ENCODE data around the gene FHOD3. TPM values are rescaled to one million over a fixed set of nuclear protein-coding genes. Genes with fewer than 3 reads are reported as not detected.
A peak's percentile ranks its signal among the peaks of the same experiment; 100 is the strongest.

Gene FHOD3
- total and polyA plus RNA-seq, 7 experiments from 2014 or later: not detected

GRCh38 chr18:36770315-36770946 is 472.9 kb downstream of the FHOD3 start:
- ATAC-seq (no peak), DNase-seq (no peak)
- H3K27me3 ChIP-seq (ENCODE audit: control insufficient read depth in 2 of 2, insufficient read depth in 2 of 2, low read length in 2 of 2): no peaks in the 10 kb centered on the region
- Mint-ChIP-seq H3K4me3 (no peak overlapping the region), H3K36me3 (peaks cover 0 to 3% (median 0%) of the 10 kb centered on the region in 5 donors), H3K9me3 (peaks cover 0 to 1% (median 0%) of the 10 kb centered on the region in 11 donors), H3K4me1 (peaks cover 0 to 19% (median 8%) of the 10 kb centered on the region in 7 donors), H3K27ac (no peak overlapping the region), H3K27me3 (peaks cover 0 to 12% (median 5%) of the 10 kb centered on the region in 5 donors)
- ChIA-PET CTCF (no interaction called here), POLR2A (no interaction called here)
- intact Hi-C loops (cut with micrococcal nuclease): loop anchor here in 1 of 2 donors (2.0 kb wide), 1 partner anchor 38 kb away; no protein-coding TSS in a partner anchor
- no peak overlapping the region for H3K27ac ChIP-seq (ENCODE audit: low read depth, low read length)
- H3K9me3 ChIP-seq (ENCODE audit: control insufficient read depth in 2 of 3, low read length in 3 of 3): no peaks in the 10 kb centered on the region
- no peaks in the 10 kb centered on the region for H3K36me3 ChIP-seq (ENCODE audit: control insufficient read depth in 2 of 3, insufficient read depth in 3 of 3, low read length in 3 of 3)
- no peak overlapping the region for H3K4me3 ChIP-seq (ENCODE audit: low read length)
- H3K4me1 ChIP-seq (ENCODE audit: control insufficient read depth in 2 of 2, insufficient read depth in 2 of 2, low read length in 2 of 2): no peaks in the 10 kb centered on the region

- intact Hi-C loops (cut with micrococcal nuclease): loop anchor here in 1 of 2 donors (2.0 kb wide), 1 partner anchor 38 kb away; no protein-coding TSS in a partner anchor
- Histone ChIP-seq H3K4me3 (ENCODE audit: low read length) (no peak overlapping the region), H3K4me1 (ENCODE audit: control insufficient read depth in 2 of 2, insufficient read depth in 2 of 2, low read length in 2 of 2) (no peaks in the 10 kb centered on the region), H3K36me3 (ENCODE audit: control insufficient read depth in 2 of 3, insufficient read depth in 3 of 3, low read length in 3 of 3) (no peaks in the 10 kb centered on the region), H3K9me3 (ENCODE audit: control insufficient read depth in 2 of 3, low read length in 3 of 3) (no peaks in the 10 kb centered on the region), H3K27me3 (ENCODE audit: control insufficient read depth in 2 of 2, insufficient read depth in 2 of 2, low read length in 2 of 2) (no peaks in the 10 kb centered on the region), H3K27ac (ENCODE audit: low read depth, low read length) (no peak overlapping the region)
- ChIA-PET CTCF (no interaction called here), POLR2A (no interaction called here)
- no peak for ATAC-seq
- Mint-ChIP-seq H3K4me3 (peak overlapping the region in 1 of 10 donors; percentile 23), H3K27ac (peak overlapping the region in 1 of 9 donors; percentile 47), H3K36me3 (peaks cover 0 to 3% (median 0%) of the 10 kb centered on the region in 5 donors), H3K9me3 (peaks cover 0 to 1% (median 0%) of the 10 kb centered on the region in 11 donors), H3K27me3 (peaks cover 0 to 12% (median 5%) of the 10 kb centered on the region in 5 donors), H3K4me1 (peaks cover 0 to 19% (median 8%) of the 10 kb centered on the region in 7 donors)
- no peak for DNase-seq
Measured at GRCh38 chr18:36771245-36771644, 473.7 kb downstream of the FHOD3 start.

GRCh38 chr18:36772241-36772723 is 474.8 kb downstream of the FHOD3 start:
- Histone ChIP-seq H3K4me3 (ENCODE audit: low read length) (no peak overlapping the region), H3K27ac (ENCODE audit: low read depth, low read length) (no peak overlapping the region), H3K4me1 (ENCODE audit: control insufficient read depth in 2 of 2, insufficient read depth in 2 of 2, low read length in 2 of 2) (no peaks in the 10 kb centered on the region), H3K27me3 (ENCODE audit: control insufficient read depth in 2 of 2, insufficient read depth in 2 of 2, low read length in 2 of 2) (no peaks in the 10 kb centered on the region), H3K9me3 (ENCODE audit: control insufficient read depth in 2 of 3, low read length in 3 of 3) (no peaks in the 10 kb centered on the region), H3K36me3 (ENCODE audit: control insufficient read depth in 2 of 3, insufficient read depth in 3 of 3, low read length in 3 of 3) (no peaks in the 10 kb centered on the region)
- Mint-ChIP-seq H3K36me3 (peaks cover 0 to 3% (median 0%) of the 10 kb centered on the region in 5 donors), H3K4me1 (peaks cover 0 to 19% (median 8%) of the 10 kb centered on the region in 7 donors), H3K27ac (no peak overlapping the region), H3K9me3 (peaks cover 0 to 1% (median 0%) of the 10 kb centered on the region in 11 donors), H3K27me3 (peaks cover 0 to 12% (median 5%) of the 10 kb centered on the region in 5 donors), H3K4me3 (no peak overlapping the region)
- ChIA-PET POLR2A (no interaction called here), CTCF (no interaction called here)
- intact Hi-C loops (cut with micrococcal nuclease): no loop called here
- DNase-seq: no peak
- no peak for ATAC-seq

- Mint-ChIP-seq H3K27me3 (peaks cover 0 to 5% (median 0%) of the 10 kb centered on the region in 5 donors), H3K4me3 (no peak overlapping the region), H3K4me1 (peaks cover 0 to 18% (median 8%) of the 10 kb centered on the region in 7 donors), H3K9me3 (peaks cover 0 to 2% (median 0%) of the 10 kb centered on the region in 11 donors), H3K36me3 (peaks cover 0 to 18% (median 8%) of the 10 kb centered on the region in 5 donors), H3K27ac (no peak overlapping the region)
- no peak for DNase-seq
- Histone ChIP-seq H3K36me3 (ENCODE audit: control insufficient read depth in 2 of 3, insufficient read depth in 3 of 3, low read length in 3 of 3) (no peaks in the 10 kb centered on the region), H3K4me1 (ENCODE audit: control insufficient read depth in 2 of 2, insufficient read depth in 2 of 2, low read length in 2 of 2) (no peaks in the 10 kb centered on the region), H3K9me3 (ENCODE audit: control insufficient read depth in 2 of 3, low read length in 3 of 3) (no peaks in the 10 kb centered on the region), H3K27me3 (ENCODE audit: control insufficient read depth in 2 of 2, insufficient read depth in 2 of 2, low read length in 2 of 2) (no peaks in the 10 kb centered on the region), H3K27ac (ENCODE audit: low read depth, low read length) (no peak overlapping the region), H3K4me3 (ENCODE audit: low read length) (no peak overlapping the region)
- CTCF ChIA-PET: no interaction called here
- no peak for ATAC-seq
- POLR2A ChIA-PET: no interaction called here
- intact Hi-C loops (cut with micrococcal nuclease): no loop called here
Measured at GRCh38 chr18:36775396-36775795, 477.9 kb downstream of the FHOD3 start.

GRCh38 chr18:36776650-36777049 is 479.1 kb downstream of the FHOD3 start:
- CTCF ChIA-PET: no interaction called here
- ATAC-seq: no peak
- no peaks in the 10 kb centered on the region for H3K36me3 ChIP-seq (ENCODE audit: control insufficient read depth in 2 of 3, insufficient read depth in 3 of 3, low read length in 3 of 3)
- no peaks in the 10 kb centered on the region for H3K27me3 ChIP-seq (ENCODE audit: control insufficient read depth in 2 of 2, insufficient read depth in 2 of 2, low read length in 2 of 2)
- H3K27ac Mint-ChIP-seq: no peak overlapping the region
- no peak overlapping the region for H3K4me3 ChIP-seq (ENCODE audit: low read length)
- no peak overlapping the region for H3K4me3 Mint-ChIP-seq
- intact Hi-C loops (cut with micrococcal nuclease): no loop called here
- peaks cover 0 to 23% (median 11%) of the 10 kb centered on the region in 5 donors for H3K36me3 Mint-ChIP-seq
- H3K9me3 Mint-ChIP-seq: peaks cover 0 to 2% (median 0%) of the 10 kb centered on the region in 11 donors
- DNase-seq: no peak
- peaks cover 0 to 6% (median 0%) of the 10 kb centered on the region in 7 donors for H3K4me1 Mint-ChIP-seq
- H3K9me3 ChIP-seq (ENCODE audit: control insufficient read depth in 2 of 3, low read length in 3 of 3): no peaks in the 10 kb centered on the region
- H3K27ac ChIP-seq (ENCODE audit: low read depth, low read length): no peak overlapping the region
- no peaks in the 10 kb centered on the region for H3K27me3 Mint-ChIP-seq
- POLR2A ChIA-PET: no interaction called here
- H3K4me1 ChIP-seq (ENCODE audit: control insufficient read depth in 2 of 2, insufficient read depth in 2 of 2, low read length in 2 of 2): no peaks in the 10 kb centered on the region

- Mint-ChIP-seq H3K27me3 (no peaks in the 10 kb centered on the region), H3K9me3 (peaks cover 0 to 2% (median 0%) of the 10 kb centered on the region in 11 donors), H3K27ac (peak overlapping the region in 1 of 9 donors; percentile 47), H3K4me1 (peaks cover 0 to 2% (median 0%) of the 10 kb centered on the region in 7 donors), H3K36me3 (peaks cover under 1 to 32% (median 11%) of the 10 kb centered on the region in 5 donors), H3K4me3 (no peak overlapping the region)
- no peaks in the 10 kb centered on the region for H3K36me3 ChIP-seq (ENCODE audit: control insufficient read depth in 2 of 3, insufficient read depth in 3 of 3, low read length in 3 of 3)
- no peak overlapping the region for H3K4me3 ChIP-seq (ENCODE audit: low read length)
- intact Hi-C loops (cut with micrococcal nuclease): no loop called here
- no peaks in the 10 kb centered on the region for H3K4me1 ChIP-seq (ENCODE audit: control insufficient read depth in 2 of 2, insufficient read depth in 2 of 2, low read length in 2 of 2)
- no peak for ATAC-seq
- no peaks in the 10 kb centered on the region for H3K9me3 ChIP-seq (ENCODE audit: control insufficient read depth in 2 of 3, low read length in 3 of 3)
- H3K27me3 ChIP-seq (ENCODE audit: control insufficient read depth in 2 of 2, insufficient read depth in 2 of 2, low read length in 2 of 2): no peaks in the 10 kb centered on the region
- DNase-seq: no peak
- H3K27ac ChIP-seq (ENCODE audit: low read depth, low read length): no peak overlapping the region
- ChIA-PET POLR2A (no interaction called here), CTCF (interaction anchor here (0.6 kb wide), 1 partner anchor 296 kb away, joined by 3 read pairs; no protein-coding TSS in a partner anchor)
Measured at GRCh38 chr18:36777566-36777965, 480.1 kb downstream of the FHOD3 start.

- POLR2A ChIA-PET: no interaction called here
- no peak for ATAC-seq
- peaks cover 0 to 2% (median 0%) of the 10 kb centered on the region in 11 donors for H3K9me3 Mint-ChIP-seq
Measured at GRCh38 chr18:36780748-36781147, 483.2 kb downstream of the FHOD3 start.

More at GRCh38 chr18:36780748-36781147, 483.2 kb downstream of the FHOD3 start:
- no peak for DNase-seq
- intact Hi-C loops (cut with micrococcal nuclease): no loop called here
- H3K36me3 ChIP-seq (ENCODE audit: control insufficient read depth in 2 of 3, insufficient read depth in 3 of 3, low read length in 3 of 3): no peaks in the 10 kb centered on the region
- peaks cover 4 to 48% (median 13%) of the 10 kb centered on the region in 5 donors for H3K36me3 Mint-ChIP-seq
- no peak overlapping the region for H3K4me3 Mint-ChIP-seq
- H3K27ac Mint-ChIP-seq: no peak overlapping the region
- CTCF ChIA-PET: no interaction called here
- H3K27ac ChIP-seq (ENCODE audit: low read depth, low read length): no peak overlapping the region
- no peaks in the 10 kb centered on the region for H3K9me3 ChIP-seq (ENCODE audit: control insufficient read depth in 2 of 3, low read length in 3 of 3)
- H3K4me1 Mint-ChIP-seq: no peaks in the 10 kb centered on the region
- no peak overlapping the region for H3K4me3 ChIP-seq (ENCODE audit: low read length)
- H3K27me3 Mint-ChIP-seq: no peaks in the 10 kb centered on the region
- H3K4me1 ChIP-seq (ENCODE audit: control insufficient read depth in 2 of 2, insufficient read depth in 2 of 2, low read length in 2 of 2): no peaks in the 10 kb centered on the region
- H3K27me3 ChIP-seq (ENCODE audit: control insufficient read depth in 2 of 2, insufficient read depth in 2 of 2, low read length in 2 of 2): no peaks in the 10 kb centered on the region

All from naive thymus-derived CD4-positive, alpha-beta T cell (primary cell).